Nephron progenitor cell (in vitro differentiated cells): ENCODE measurements around the gene DCUN1D2.

Experiments used
- DNase-seq: peaks from one replicate; pipeline ENCODE4 v3.0.0; 2021
- H3K27ac Mint-ChIP-seq: 2 replicates; pipeline ENCODE4 v1.8.0; 2021; ENCODE audit warnings: mild to moderate bottlenecking, moderate library complexity, mixed read lengths
- H3K27me3 Mint-ChIP-seq: 2 replicates; pipeline ENCODE4 v1.8.0; 2021; ENCODE audit warnings: mild to moderate bottlenecking, low read depth, mixed read lengths; ENCODE audit not compliant: poor library complexity
- H3K36me3 Mint-ChIP-seq: 2 replicates; pipeline ENCODE4 v1.8.0; 2021; ENCODE audit warnings: low read depth, mixed read lengths
- H3K4me1 Mint-ChIP-seq: 2 replicates; pipeline ENCODE4 v1.8.0; 2021; ENCODE audit warnings: mixed read lengths
- H3K4me3 Mint-ChIP-seq: 2 replicates; pipeline ENCODE4 v1.8.0; 2021; ENCODE audit warnings: mild to moderate bottlenecking, moderate library complexity, mixed read lengths
- H3K9me3 Mint-ChIP-seq: 2 replicates; pipeline ENCODE4 v1.8.0; 2021; ENCODE audit warnings: mild to moderate bottlenecking, moderate library complexity, mixed read lengths
- TF ChIP-seq, protein P1 (sequence below): fragments of 200-600 bp; sonication (generic); IDR thresholded peaks from 2 replicates; pipeline ENCODE4 v1.5.0; 2021; ENCODE audit warnings: antibody characterized with exemption

The DCUN1D2 gene

DNA sequence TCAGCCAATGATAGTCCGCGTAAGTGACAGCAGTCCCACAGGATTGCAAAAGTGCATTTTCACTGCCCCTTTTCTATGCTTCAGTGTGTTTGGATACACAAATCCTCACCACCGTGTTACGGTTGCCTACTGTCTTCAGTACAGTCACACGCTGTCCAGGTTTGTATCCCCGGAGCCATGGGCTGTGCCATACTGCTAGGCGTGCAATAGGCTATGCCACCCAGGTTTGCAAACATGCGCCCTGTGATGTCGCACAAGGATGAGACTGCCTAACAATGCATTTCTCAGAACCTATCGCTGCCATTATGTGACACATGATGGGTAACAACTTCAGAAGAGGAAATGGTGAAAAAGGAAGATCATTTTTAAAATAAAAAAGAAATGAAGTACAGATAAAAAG lies 20.4 kb downstream of the DCUN1D2 start:
- Mint-ChIP-seq H3K27me3 (no peaks in the 10 kb centered on the region), H3K9me3 (peaks cover 4% of the 10 kb centered on the region), H3K36me3 (peaks cover 87% of the 10 kb centered on the region), H3K27ac (no peak overlapping the region), H3K4me1 (peaks cover 30% of the 10 kb centered on the region), H3K4me3 (no peak overlapping the region)
- DNase-seq: no peak
- TF ChIP-seq, protein P1, sequence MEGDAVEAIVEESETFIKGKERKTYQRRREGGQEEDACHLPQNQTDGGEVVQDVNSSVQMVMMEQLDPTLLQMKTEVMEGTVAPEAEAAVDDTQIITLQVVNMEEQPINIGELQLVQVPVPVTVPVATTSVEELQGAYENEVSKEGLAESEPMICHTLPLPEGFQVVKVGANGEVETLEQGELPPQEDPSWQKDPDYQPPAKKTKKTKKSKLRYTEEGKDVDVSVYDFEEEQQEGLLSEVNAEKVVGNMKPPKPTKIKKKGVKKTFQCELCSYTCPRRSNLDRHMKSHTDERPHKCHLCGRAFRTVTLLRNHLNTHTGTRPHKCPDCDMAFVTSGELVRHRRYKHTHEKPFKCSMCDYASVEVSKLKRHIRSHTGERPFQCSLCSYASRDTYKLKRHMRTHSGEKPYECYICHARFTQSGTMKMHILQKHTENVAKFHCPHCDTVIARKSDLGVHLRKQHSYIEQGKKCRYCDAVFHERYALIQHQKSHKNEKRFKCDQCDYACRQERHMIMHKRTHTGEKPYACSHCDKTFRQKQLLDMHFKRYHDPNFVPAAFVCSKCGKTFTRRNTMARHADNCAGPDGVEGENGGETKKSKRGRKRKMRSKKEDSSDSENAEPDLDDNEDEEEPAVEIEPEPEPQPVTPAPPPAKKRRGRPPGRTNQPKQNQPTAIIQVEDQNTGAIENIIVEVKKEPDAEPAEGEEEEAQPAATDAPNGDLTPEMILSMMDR: no peak

DNA sequence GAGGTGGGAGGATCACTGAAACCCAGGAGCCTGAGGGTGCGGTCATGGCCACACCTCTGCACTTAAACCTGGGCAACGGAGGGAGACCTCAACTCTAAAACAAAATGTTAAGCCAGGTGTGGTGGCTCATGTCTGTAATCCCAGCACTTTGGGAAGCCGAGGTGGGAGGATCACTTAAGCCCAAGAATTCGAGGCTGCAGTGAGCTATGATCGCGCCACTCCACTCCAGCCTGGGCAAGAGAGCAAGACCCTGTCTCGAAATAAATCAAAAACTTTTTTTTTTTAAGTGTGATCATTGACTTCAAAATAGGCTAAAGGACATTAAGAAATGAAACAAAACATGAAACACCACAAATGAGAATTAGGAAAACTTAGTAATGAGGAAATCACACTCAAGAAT lies 20.9 kb downstream of the DCUN1D2 start:
- no peaks in the 10 kb centered on the region for H3K27me3 Mint-ChIP-seq
- peaks cover 4% of the 10 kb centered on the region for H3K9me3 Mint-ChIP-seq
- peaks cover 30% of the 10 kb centered on the region for H3K4me1 Mint-ChIP-seq
- H3K27ac Mint-ChIP-seq: peak overlapping the region; percentile 79
- peaks cover 82% of the 10 kb centered on the region for H3K36me3 Mint-ChIP-seq
- no peak overlapping the region for H3K4me3 Mint-ChIP-seq
- DNase-seq: no peak
- TF ChIP-seq, protein P1: no peak

DNA sequence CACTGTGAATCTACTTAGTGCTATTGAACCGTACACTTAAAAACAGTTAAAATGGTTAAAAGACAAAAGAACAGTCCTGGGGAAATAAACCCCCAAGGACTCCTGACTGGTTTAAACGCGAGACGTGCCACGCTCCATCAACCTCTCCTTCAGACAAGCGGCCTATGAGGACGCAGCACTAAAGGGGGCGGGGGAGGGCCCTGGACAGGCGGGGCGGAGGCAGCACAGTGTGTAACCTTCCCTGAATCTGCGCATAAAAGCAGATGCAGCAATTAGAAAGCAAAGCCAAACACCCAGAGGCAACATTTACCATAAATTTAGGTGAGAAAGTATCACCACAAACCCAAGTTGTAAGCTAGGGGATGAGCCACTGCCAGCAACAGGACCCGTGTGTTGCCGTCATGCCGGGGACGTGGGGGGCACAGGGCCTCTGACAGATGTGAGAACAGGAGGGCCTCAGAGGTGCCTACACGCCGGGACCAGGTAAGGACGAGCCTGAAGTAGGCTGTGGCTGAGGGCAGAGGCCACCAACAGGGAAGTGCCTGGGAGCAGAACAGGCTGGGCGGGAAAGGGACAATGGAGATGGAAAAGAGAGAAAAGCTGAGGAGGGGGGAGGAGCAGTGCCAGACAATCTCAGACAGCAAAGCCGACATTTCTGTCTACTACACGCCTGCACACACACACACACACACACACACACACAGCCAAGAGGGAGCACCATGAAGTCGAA lies 21.9 kb downstream of the DCUN1D2 start:
- DNase-seq: peak; percentile 42
- peaks cover 24% of the 10 kb centered on the region for H3K4me1 Mint-ChIP-seq
- H3K36me3 Mint-ChIP-seq: peaks cover 75% of the 10 kb centered on the region
- H3K4me3 Mint-ChIP-seq: peak overlapping the region; percentile 44
- H3K27ac Mint-ChIP-seq: peak overlapping the region; percentile 79
- TF ChIP-seq, protein P1: no peak
- H3K27me3 Mint-ChIP-seq: no peaks in the 10 kb centered on the region
- H3K9me3 Mint-ChIP-seq: peaks cover 4% of the 10 kb centered on the region

DNA sequence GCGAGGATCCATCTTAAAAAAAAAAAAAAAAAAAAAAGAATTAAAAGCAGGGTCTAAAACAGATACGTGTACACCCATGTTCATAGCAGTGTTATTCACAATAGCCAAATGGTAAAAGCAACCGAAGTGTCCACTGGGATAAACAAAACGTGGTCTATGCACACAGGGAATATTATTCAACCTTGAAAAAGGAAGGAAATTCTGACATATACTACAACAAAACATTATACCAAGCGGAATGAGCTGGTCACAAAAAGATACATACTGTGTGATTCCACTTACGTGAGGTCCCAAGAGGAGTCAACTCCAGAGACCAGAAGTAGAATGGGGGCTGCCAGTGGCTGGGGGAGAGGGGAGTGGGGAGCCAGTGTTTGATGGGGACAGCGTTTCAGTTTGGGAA lies 22.5 kb downstream of the DCUN1D2 start:
- H3K9me3 Mint-ChIP-seq: peaks cover 4% of the 10 kb centered on the region
- no peaks in the 10 kb centered on the region for H3K27me3 Mint-ChIP-seq
- H3K27ac Mint-ChIP-seq: peak overlapping the region; percentile 79
- TF ChIP-seq, protein P1: no peak
- no peak overlapping the region for H3K4me3 Mint-ChIP-seq
- H3K4me1 Mint-ChIP-seq: peaks cover 24% of the 10 kb centered on the region
- H3K36me3 Mint-ChIP-seq: peaks cover 74% of the 10 kb centered on the region
- DNase-seq: no peak

DNA sequence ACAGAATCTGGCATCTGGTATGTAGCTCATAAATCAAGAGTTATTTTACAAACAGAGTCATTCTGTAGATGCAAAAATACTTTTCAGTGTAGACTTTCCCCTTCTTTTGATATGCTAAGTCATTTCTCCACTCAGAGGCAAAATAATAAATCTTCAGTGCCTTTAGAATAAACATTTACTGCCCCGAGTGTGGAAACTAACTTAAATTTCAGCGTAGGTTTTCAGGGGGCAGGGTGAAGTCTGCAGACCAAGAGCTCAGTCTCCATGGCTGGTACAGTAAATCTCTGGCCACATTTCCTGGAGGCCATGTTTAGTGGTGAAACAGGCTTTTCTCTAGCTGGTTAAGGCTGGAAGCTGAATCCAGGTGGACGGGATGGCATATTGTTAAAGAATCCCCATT lies 24.1 kb downstream of the DCUN1D2 start:
- Mint-ChIP-seq H3K4me3 (no peak overlapping the region), H3K9me3 (peaks cover 4% of the 10 kb centered on the region), H3K4me1 (peaks cover 22% of the 10 kb centered on the region), H3K36me3 (peaks cover 63% of the 10 kb centered on the region), H3K27me3 (no peaks in the 10 kb centered on the region), H3K27ac (no peak overlapping the region)
- TF ChIP-seq, protein P1: no peak
- DNase-seq: no peak

DNA sequence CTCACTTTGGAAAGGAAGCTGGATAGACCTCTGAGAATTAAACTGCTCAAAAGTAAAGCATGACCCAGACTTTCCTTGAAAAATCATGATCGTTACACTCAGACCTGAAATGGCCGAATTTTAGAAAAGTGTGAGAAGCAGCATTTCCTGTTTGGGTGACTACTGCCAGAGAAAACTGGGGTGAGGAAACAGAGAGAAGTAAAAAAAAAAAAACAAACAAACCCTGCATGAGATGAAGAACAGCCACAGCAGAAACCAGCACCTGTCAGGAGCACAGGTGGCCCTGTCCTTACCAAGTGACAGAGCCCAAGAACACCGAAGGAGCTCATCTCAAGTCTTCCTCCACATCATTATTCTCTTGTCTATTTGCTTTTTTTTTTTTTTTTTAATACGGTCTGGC lies 25.2 kb downstream of the DCUN1D2 start:
- no peaks in the 10 kb centered on the region for H3K27me3 Mint-ChIP-seq
- H3K36me3 Mint-ChIP-seq: peaks cover 52% of the 10 kb centered on the region
- no peaks in the 10 kb centered on the region for H3K9me3 Mint-ChIP-seq
- no peak for DNase-seq
- TF ChIP-seq, protein P1: no peak
- H3K4me1 Mint-ChIP-seq: peaks cover 18% of the 10 kb centered on the region
- H3K27ac Mint-ChIP-seq: no peak overlapping the region
- H3K4me3 Mint-ChIP-seq: no peak overlapping the region
